AG09309 (cell line): ENCODE measurements around the gene ZFP36L2.

Source experiments
- DNase-seq: peaks from one replicate; pipeline ENCODE4 v3.0.0-alpha.2; 2010; ENCODE audit warnings: low read depth
- H3K4me3 ChIP-seq: 2 replicates; pipeline ENCODE4 v1.5.1; 2011; ENCODE audit warnings: mild to moderate bottlenecking, low read depth, low read length, moderate library complexity; ENCODE audit not compliant: control insufficient read depth
- CTCF ChIP-seq: IDR thresholded peaks from 2 replicates; pipeline ENCODE4 v1.5.1; 2011; ENCODE audit warnings: mild to moderate bottlenecking, low read depth, low read length, inconsistent platforms; ENCODE audit not compliant: insufficient read depth, control insufficient read depth; ENCODE audit errors: missing control alignments

Gene ZFP36L2

DNA sequence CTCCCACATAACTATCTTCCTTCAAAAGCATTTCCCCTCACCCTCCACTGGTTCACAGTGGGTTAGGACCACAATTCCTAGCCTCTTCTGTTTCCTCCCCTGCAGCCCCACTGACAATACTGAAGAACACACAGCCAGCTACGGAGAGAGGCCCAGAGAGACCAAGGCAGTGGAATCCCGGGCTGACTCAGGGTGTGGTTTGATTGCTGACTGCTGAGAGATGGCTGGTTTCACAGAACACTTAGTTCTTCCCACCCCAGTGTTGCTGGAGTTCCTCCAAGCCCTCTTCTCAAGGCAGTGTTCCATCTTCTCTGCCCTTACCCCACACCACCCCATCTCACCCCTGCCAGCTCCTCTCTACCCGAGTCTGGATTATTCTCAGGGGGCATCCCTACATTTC lies 43.3 kb upstream of the ZFP36L2 start:
- peak; percentile 46 for DNase-seq
- TF ChIP-seq CTCF: no peak
- H3K4me3 ChIP-seq: no peak overlapping the region

GRCh38 chr2:43269074-43269572 lies 42.7 kb upstream of the ZFP36L2 start:
- TF ChIP-seq CTCF: peak; percentile 39
- peak; percentile 89 for DNase-seq
- H3K4me3 ChIP-seq: no peak overlapping the region

- H3K4me3 ChIP-seq: no peak overlapping the region
- DNase-seq: no peak
- no peak for TF ChIP-seq CTCF
These were observed 41.9 kb upstream of the ZFP36L2 start for GRCh38 chr2:43268066-43268953.

- H3K4me3 ChIP-seq: no peak overlapping the region
- DNase-seq: no peak
- no peak for TF ChIP-seq CTCF
These were observed 41.0 kb upstream of the ZFP36L2 start for GRCh38 chr2:43267381-43267780.

DNA sequence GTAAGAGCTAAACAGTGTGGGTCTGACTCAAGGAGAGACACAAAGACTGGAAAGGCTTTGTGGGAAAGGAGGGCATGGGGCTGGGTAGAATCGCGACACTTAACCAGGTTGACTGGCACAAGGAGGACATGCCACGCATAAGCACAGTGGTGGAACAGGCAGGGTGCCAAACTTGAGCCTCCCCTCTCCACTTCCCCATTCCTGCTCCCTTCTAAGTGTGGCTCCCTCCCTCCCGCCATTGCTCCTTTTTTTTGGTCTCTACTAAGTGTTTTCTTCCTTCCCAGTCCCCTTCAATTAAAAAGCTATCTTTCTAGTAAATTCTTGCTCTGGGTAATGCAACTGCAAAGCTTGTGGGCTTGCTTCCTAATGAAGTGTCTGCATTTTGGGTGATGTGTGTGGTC lies 40.3 kb upstream of the ZFP36L2 start:
- no peak overlapping the region for H3K4me3 ChIP-seq
- no peak for DNase-seq
- TF ChIP-seq CTCF: no peak

- no peak for DNase-seq
- TF ChIP-seq CTCF: no peak
- no peak overlapping the region for H3K4me3 ChIP-seq
These were observed 39.0 kb upstream of the ZFP36L2 start for GRCh38 chr2:43265421-43265820.
